OCI-LY1 (cell line): Measurements from ENCODE around the gene ADH6.

Experiments
- CTCF ChIP-seq: fragments of 200-600 bp; sonication (generic), shearing (Covaris generic); IDR thresholded peaks from 2 replicates; pipeline ENCODE4 v1.5.1; 2017; ENCODE audit warnings: mild to moderate bottlenecking, antibody characterized with exemption, low read length, moderate library complexity, mixed read lengths
- EZH2 ChIP-seq: fragments of 200-600 bp; sonication (generic), shearing (Covaris generic); IDR thresholded peaks from 2 replicates; pipeline ENCODE4 v1.8.0; 2017; ENCODE audit warnings: borderline replicate concordance, mixed run types, mild to moderate bottlenecking, antibody characterized with exemption, low read length, moderate library complexity, mixed read lengths

- TF ChIP-seq CTCF (no peak), EZH2 (no peak)
These were observed 17.4 kb downstream of the ADH6 start for GRCh38 chr4:99201690-99202089.
